ENCODE data around the gene TIMM44. TPM values are rescaled to one million over a fixed set of nuclear protein-coding genes. Genes with fewer than 3 reads are reported as not detected.

TIMM44 gene
- total RNA-seq, 1 donor from 2014 or later: 92.5 TPM

- Mint-ChIP-seq H3K9me3 (no peaks in the 10 kb centered on the region), H3K36me3 (ENCODE audit: low read depth) (peaks cover 67% of the 10 kb centered on the region), H3K27ac (no peak overlapping the region), H3K27me3 (no peaks in the 10 kb centered on the region), H3K4me3 (no peak overlapping the region), H3K4me1 (no peaks in the 10 kb centered on the region)
- ChIA-PET CTCF (no interaction called here), POLR2A (no interaction called here)
- no peak for TF ChIP-seq CTCF (IDR thresholded peaks at IDR 0.05)
- ATAC-seq (ENCODE audit: low read depth) (no peak), DNase-seq (no peak)
- intact Hi-C loops (cut with micrococcal nuclease): no loop called here
Measured at GRCh38 chr19:7977723-7978040, 34.2 kb upstream of the TIMM44 start.

- ChIA-PET POLR2A (no interaction called here), CTCF (no interaction called here)
- Mint-ChIP-seq H3K4me3 (no peak overlapping the region), H3K27ac (no peak overlapping the region), H3K27me3 (no peaks in the 10 kb centered on the region), H3K9me3 (no peaks in the 10 kb centered on the region), H3K36me3 (ENCODE audit: low read depth) (peaks cover 66% of the 10 kb centered on the region), H3K4me1 (no peaks in the 10 kb centered on the region)
- TF ChIP-seq CTCF (IDR thresholded peaks at IDR 0.05): no peak
- ATAC-seq (ENCODE audit: low read depth) (no peak), DNase-seq (no peak)
- intact Hi-C loops (cut with micrococcal nuclease): no loop called here
Measured at GRCh38 chr19:7977021-7977722, 33.7 kb upstream of the TIMM44 start.

GRCh38 chr19:7976461-7976860 lies 33.0 kb upstream of the TIMM44 start:
- no peak for DNase-seq
- no peak for TF ChIP-seq CTCF (IDR thresholded peaks at IDR 0.05)
- Mint-ChIP-seq H3K4me1 (no peaks in the 10 kb centered on the region), H3K9me3 (no peaks in the 10 kb centered on the region), H3K27me3 (no peaks in the 10 kb centered on the region), H3K27ac (no peak overlapping the region), H3K4me3 (no peak overlapping the region), H3K36me3 (ENCODE audit: low read depth) (peaks cover 62% of the 10 kb centered on the region)
- intact Hi-C loops (cut with micrococcal nuclease): no loop called here
- ATAC-seq (ENCODE audit: low read depth): no peak
- ChIA-PET POLR2A (no interaction called here), CTCF (no interaction called here)

GRCh38 chr19:7975037-7975436 lies 31.6 kb upstream of the TIMM44 start:
- CTCF ChIA-PET: interaction anchor here (0.6 kb wide), 1 partner anchor 14 kb away, joined by 3 read pairs; no protein-coding TSS in a partner anchor

GRCh38 chr19:7973883-7974282 lies 30.4 kb upstream of the TIMM44 start:
- ChIA-PET POLR2A (no interaction called here), CTCF (interaction anchor here (1.2 kb wide), 1 partner anchor 29 kb away, joined by 4 read pairs; no protein-coding TSS in a partner anchor)
- peaks cover 1% of the 10 kb centered on the region for H3K4me1 Mint-ChIP-seq
- no peak for TF ChIP-seq CTCF (IDR thresholded peaks at IDR 0.05)
- no peaks in the 10 kb centered on the region for H3K9me3 Mint-ChIP-seq
- H3K27ac Mint-ChIP-seq: no peak overlapping the region
- no peak for DNase-seq
- no peak for ATAC-seq (ENCODE audit: low read depth)
- H3K36me3 Mint-ChIP-seq (ENCODE audit: low read depth): peaks cover 61% of the 10 kb centered on the region
- intact Hi-C loops (cut with micrococcal nuclease): no loop called here
- no peaks in the 10 kb centered on the region for H3K27me3 Mint-ChIP-seq
- no peak overlapping the region for H3K4me3 Mint-ChIP-seq

More at GRCh38 chr19:7975037-7975436, 31.6 kb upstream of the TIMM44 start:
- Mint-ChIP-seq H3K4me1 (peaks cover 1% of the 10 kb centered on the region), H3K27ac (no peak overlapping the region), H3K36me3 (ENCODE audit: low read depth) (peaks cover 60% of the 10 kb centered on the region), H3K4me3 (no peak overlapping the region), H3K9me3 (no peaks in the 10 kb centered on the region), H3K27me3 (no peaks in the 10 kb centered on the region)
- intact Hi-C loops (cut with micrococcal nuclease): no loop called here
- DNase-seq (no peak), ATAC-seq (ENCODE audit: low read depth) (no peak)
- no peak for TF ChIP-seq CTCF (IDR thresholded peaks at IDR 0.05)
- POLR2A ChIA-PET: no interaction called here
